Measurements from ENCODE around the gene EXO1.
"Not testable (repeated sequence)": the region's sequence is repeated elsewhere in the genome, so short reads cannot be mapped to it uniquely, and the experiment has no call there.

EXO1 gene

GRCh38 chr1:241837416-241837815, 10.6 kb upstream of the EXO1 start:
- DNase-seq, result no peak

DNA sequence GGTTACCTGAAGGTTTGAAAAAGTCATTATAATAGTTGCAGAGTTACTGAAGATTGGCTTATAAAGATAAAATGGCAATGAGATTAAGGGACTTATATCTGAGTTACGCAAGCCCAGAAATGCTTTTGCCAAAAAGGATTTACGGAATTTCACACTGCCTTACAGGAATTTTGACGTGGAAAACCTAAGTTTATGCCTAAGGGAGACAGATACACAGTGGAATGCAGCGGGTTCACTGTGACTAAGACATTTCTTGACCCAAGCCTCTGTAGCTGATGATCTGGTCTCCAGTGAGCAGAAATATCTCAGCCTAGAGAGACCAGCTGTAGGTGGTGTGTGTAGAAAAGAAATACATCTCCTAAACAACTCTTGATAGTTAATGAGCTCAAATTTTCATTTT, 10.1 kb upstream of the EXO1 start:
- DNase-seq, result no peak

- no peak for DNase-seq
Observed at GRCh38 chr1:241838897-241839296, 9.1 kb upstream of the EXO1 start.

GRCh38 chr1:241839369-241839979, 8.5 kb upstream of the EXO1 start:
- no peak for DNase-seq

GRCh38 chr1:241840164-241840563, 7.8 kb upstream of the EXO1 start:
- DNase-seq, result no peak

DNA sequence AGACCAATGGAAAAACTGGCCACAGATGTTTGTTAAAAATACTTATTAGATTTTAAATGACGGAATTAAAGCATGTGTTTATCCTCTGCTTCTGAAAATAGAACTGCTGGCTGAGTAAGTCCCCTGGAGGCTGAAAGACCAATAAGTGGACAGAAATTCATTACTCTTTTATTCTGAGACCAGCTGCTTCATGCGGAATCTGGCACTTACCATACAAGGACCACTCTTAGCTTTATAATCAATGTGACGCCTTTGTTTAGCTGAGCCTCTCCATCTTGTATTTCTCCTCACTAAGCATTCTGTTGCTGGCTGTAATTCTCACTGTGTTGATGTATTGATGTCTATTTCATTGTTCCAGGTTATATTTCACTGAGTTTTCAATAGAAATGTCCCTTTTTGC, 6.3 kb upstream of the EXO1 start:
- no peak for DNase-seq

DNA sequence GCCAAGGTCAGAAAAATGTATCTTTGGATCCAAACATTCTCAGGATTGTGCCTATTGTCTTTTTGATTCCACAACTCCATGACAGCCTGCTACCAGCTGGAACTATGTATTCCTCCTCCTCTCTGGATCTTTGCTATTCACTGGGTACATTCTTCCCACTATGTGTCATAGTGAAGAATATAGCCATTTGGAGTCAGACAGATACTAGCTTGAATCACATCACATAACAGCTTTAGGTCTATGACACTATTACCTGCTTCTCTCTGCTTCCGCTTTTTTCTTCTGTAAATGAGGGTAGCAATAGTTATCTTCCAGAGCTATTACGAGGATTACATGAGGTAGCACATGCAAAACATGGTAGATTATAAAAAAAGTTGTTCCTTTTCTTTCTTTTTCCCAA, 5.4 kb upstream of the EXO1 start:
- no peak for DNase-seq

GRCh38 chr1:241844593-241844992, 3.4 kb upstream of the EXO1 start:
- DNase-seq, result no peak

DNA sequence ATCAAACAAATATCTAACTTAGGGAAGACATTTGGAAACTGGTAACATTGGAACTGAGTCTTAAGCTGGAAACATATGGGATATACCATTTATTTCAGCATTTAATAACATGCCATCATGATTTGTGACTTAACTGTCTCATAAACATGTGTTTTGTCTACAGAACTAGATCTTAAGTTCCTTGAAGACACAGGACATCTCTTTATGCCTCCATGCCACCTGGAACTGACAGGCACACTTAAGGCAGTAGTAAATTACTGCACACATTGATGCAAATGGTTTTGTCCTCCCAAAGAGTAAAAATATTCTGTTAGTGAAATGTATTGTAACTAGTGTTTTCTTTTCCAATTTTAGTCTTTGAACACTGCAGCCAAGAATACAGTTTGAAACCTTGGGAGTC, 1.6 kb upstream of the EXO1 start:
- DNase-seq, result no peak

- no peak for DNase-seq
Observed at GRCh38 chr1:241846862-241847539, 1.0 kb upstream of the EXO1 start.

DNA sequence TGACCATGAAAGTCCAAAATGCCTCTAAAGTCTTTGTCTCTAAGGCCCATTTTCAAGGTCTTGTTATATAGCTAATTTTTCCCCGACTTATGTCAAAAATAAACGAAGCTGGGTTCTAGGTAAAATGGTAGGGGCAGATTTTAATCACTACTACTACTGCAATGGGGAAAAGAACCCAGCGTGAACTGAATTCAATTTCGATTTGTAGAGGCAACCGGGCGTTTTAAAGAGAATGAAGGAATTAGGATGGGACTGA, 536 bp upstream of the EXO1 start:
- no peak for DNase-seq

- DNase-seq, result no peak
Observed at GRCh38 chr1:241848686-241849344, 811 bp downstream of the EXO1 start.

GRCh38 chr1:241849345-241849695, 1.3 kb downstream of the EXO1 start:
- no peak for DNase-seq

DNA sequence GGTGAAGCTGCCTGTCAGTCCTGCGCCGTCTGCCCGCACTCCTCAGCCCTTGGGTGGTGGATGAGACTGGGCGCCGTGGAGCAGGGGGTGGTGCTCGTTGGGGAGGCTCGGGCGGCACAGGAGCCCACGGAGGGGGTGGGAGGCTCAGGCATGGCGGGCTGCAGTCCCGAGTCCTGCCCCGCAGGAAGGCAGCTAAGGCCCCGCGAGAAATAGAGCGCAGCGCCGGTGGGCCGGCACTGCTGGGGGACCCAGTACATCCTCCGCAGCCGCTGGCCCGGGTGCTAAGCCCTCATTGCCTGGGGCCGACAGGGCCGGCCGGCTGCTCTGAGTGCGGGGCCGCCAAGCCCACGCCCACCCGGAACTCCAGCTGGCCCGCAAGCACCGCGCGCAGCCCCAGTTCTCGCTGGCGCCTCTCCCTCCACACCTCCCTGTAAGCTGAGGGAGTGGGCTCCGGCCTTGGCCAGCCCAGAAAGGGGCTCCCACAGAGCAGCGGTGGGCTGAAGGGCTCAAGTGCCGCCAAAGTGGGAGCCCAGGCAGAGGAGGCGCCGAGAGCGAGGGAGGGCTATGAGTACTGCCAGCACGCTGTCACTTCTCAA, 7.6 kb downstream of the EXO1 start:
- not testable (repeated sequence) for DNase-seq

GRCh38 chr1:241857131-241857530, 9.1 kb downstream of the EXO1 start:
- no peak for DNase-seq

GRCh38 chr1:241860922-241861321, 12.9 kb downstream of the EXO1 start:
- DNase-seq, result no peak

GRCh38 chr1:241869022-241869421, 21.0 kb downstream of the EXO1 start:
- DNase-seq, result no peak

DNA sequence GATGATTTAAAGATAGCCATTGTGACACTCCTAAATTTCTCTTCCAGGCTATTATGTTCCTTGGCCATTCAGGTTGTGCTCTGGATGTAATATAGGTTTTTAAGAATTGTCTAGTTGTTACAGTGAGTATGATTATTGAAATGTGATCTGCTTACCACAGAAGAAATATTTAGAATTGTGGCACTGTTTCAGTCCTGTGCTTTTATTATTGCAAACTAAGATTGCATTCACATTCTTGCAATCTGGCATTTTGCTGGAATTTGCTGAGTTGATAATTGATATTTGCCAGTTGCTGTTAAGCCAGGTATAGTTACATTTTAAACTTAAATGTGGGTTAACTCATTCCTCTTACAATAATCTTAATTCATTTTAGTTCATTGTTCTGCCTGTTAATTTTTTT, 22.3 kb downstream of the EXO1 start:
- no peak for DNase-seq

- DNase-seq, result no peak
Observed at GRCh38 chr1:241870746-241871430, 22.9 kb downstream of the EXO1 start.

DNA sequence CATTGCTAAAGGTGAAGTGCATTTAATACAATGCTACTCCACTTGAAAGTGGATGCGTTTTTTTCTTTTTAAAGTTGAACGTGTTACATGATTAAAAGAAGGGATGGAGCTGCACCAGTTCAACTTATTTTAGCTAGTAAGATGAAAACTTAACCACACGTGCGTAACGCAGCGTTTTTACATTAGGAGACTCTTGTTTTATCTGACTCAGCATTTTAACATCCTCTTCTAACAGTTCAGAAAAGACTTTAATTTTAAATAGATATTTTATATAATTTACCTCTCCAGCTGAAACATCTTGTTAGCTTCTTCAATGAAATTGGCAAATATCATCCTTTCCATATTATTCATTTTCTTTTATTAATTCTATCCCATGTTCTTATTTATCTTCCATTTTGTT, 33.4 kb downstream of the EXO1 start:
- no peak for DNase-seq

- DNase-seq, result no peak
Observed at GRCh38 chr1:241883159-241883558, 35.2 kb downstream of the EXO1 start.

DNA sequence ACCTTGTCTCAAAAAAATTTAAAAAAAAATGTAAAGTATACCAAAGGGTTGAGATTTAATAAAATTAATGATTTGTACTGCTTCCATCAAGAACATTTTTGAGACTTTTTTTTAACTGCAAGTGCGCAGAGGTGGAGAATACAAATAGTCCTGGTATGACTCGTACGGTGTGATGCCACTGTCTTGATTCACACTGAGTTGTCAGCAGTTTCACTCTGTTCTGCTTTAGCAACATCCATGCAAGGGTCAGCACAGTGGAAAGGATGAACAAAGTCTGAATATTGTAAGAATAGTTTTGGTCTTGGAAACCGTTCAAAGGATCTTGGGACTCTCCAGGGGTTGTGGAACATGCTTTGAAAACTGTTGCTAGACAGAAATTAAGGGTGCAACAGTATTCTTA, 40.2 kb downstream of the EXO1 start:
- DNase-seq, result no peak

DNA sequence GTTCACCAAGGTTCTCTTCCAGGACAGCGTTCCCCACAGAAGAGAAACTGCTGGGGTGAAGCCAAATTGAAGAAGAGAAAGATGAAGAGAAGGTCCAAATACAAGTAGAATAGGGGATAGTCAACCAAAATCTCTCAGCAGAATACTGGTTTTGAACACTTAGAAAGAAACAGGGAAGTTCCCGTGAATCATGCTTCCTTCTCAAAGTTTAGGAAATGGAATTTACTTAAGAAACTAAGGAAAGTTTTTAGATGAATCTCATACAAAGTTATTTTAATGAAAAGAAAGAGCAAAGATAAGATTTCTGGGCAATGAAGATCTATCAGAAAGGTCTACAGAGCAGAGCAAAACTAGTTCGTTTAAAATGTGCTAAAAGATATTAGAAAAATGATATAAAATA, 43.3 kb downstream of the EXO1 start:
- no peak for DNase-seq

DNA sequence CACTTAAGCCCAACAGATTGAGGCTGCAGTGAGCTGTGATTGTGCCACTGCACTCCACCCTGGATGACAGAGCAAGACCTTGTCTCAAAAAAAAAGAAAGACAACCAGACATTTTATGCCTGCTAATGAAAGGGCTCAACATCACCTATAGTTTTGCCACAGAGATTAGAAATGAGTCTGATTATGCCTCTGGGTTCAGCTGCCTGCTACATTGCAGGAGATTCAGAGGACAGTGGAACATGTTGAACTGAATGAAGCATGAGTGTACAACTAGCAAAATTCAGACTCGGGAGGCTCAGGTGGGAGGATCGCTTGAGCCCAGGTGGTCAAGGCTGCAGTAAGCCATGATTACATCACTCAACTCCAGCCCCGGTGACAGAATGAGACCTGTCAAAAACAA, 46.0 kb downstream of the EXO1 start:
- DNase-seq, result no peak
